K562 (cell line): ENCODE data around the gene KNTC1. TPM values are rescaled to one million over a fixed set of nuclear protein-coding genes. Genes with fewer than 3 reads are reported as not detected.

Source experiments
- ATAC-seq: fragments of 200-7000 bp; cut with Tn5 transposase; 3 replicates; pipeline ENCODE4 v1.9.1; 2020; ENCODE audit warnings: moderate library complexity
- BruUV-seq: library from RNA; stranded (reverse); fragments of 400-500 nt; replicated peaks from 2 replicates; lab custom pipeline; 2021; lab: Mats Ljungman, UMichigan
- CTCF ChIA-PET: fragments of 300-600 bp; formaldehyde crosslinking; extraction: SDS; loops from one replicate; lab custom pipeline; 2021; ENCODE audit warnings: low intra/inter-chr PET ratio; lab: Yijun Ruan, JAX
- POLR2A ChIA-PET: fragments of 300-600, 350-650 bp; sonication (Branson Sonifier 250); formaldehyde crosslinking; extraction: SDS; loops from one replicate; lab custom pipeline; 2021; ENCODE audit warnings: antibody characterized with exemption, inconsistent platforms; lab: Yijun Ruan, JAX
- DNase-seq, 4 experiments: peaks; one replicate each; pipeline versions ENCODE4 v3.0.0 to v3.0.0-alpha.2; 2011 to 2018; ENCODE audit warnings: low spot score in 3 of 4, mixed read lengths in 3 of 4; ENCODE audit errors: extremely low read depth in 1 of 4
- FAIRE-seq: peaks from 2 replicates; lab custom pipeline; 2011; peaks lifted over from hg19 to GRCh38; lab: Jason Lieb, UNC
- H2AFZ ChIP-seq: 2 replicates; pipeline ENCODE4 v1.6.0; 2011; ENCODE audit warnings: low read depth, low read length, control low read depth, inconsistent platforms
- H3K27ac ChIP-seq: fragments of 200-600 bp; 3 replicates; pipeline ENCODE4 v1.8.0; 2011; ENCODE audit warnings: low read depth, mild to moderate bottlenecking, control low read depth, inconsistent platforms, low read length, moderate library complexity, mixed read lengths; ENCODE audit errors: extremely low read depth
- H3K27me3 ChIP-seq, 2 experiments: fragments of 300-600 bp in 1 of 2; 2 replicates in 1 of 2; 3 replicates in 1 of 2; pipeline versions ENCODE4 v1.6.0 to v1.8.0; 2011; ENCODE audit warnings: inconsistent platforms in 2 of 2, low read length in 2 of 2, mild to moderate bottlenecking in 1 of 2, mixed read lengths in 1 of 2, moderate library complexity in 1 of 2; ENCODE audit not compliant: control insufficient read depth in 2 of 2, insufficient read depth in 2 of 2
- H3K36me3 ChIP-seq: fragments of 300-600 bp; 3 replicates; pipeline ENCODE4 v1.8.0; 2011; ENCODE audit warnings: mild to moderate bottlenecking, low read length, inconsistent platforms; ENCODE audit not compliant: control insufficient read depth, insufficient read depth
- H3K4me1 ChIP-seq, 2 experiments: fragments of 200-600 bp in 1 of 2; replicated peaks in 1 of 2; 2 replicates in 1 of 2; 3 replicates in 1 of 2; pipeline versions ENCODE4 v1.5.1 to v1.8.0; 2011; ENCODE audit warnings: inconsistent platforms in 2 of 2, low read length in 2 of 2, mild to moderate bottlenecking in 1 of 2, mixed read lengths in 1 of 2, moderate library complexity in 1 of 2; ENCODE audit not compliant: control insufficient read depth in 2 of 2, insufficient read depth in 2 of 2
- H3K4me2 ChIP-seq: 2 replicates; pipeline ENCODE4 v1.6.1; 2011; ENCODE audit warnings: low read length, control low read depth, inconsistent platforms, mixed read lengths; ENCODE audit not compliant: insufficient read depth
- H3K4me3 ChIP-seq: fragments of 200-600 bp; sonication (generic), shearing (Covaris generic); 2 replicates; pipeline ENCODE4 v1.5.1; 2016; ENCODE audit warnings: control low read depth, inconsistent platforms
- H3K79me2 ChIP-seq: fragments of 200-600 bp; 3 replicates; pipeline ENCODE4 v1.8.0; 2011; ENCODE audit warnings: low read length, inconsistent platforms; ENCODE audit not compliant: control insufficient read depth, insufficient read depth
- H3K9ac ChIP-seq, 2 experiments: 2 replicates each; pipeline versions ENCODE4 v1.6.0 to v1.6.1; 2011; ENCODE audit warnings: low read depth in 2 of 2, low read length in 2 of 2, control low read depth in 1 of 2, inconsistent platforms in 1 of 2, mild to moderate bottlenecking in 1 of 2, mixed read lengths in 1 of 2; ENCODE audit not compliant: insufficient read depth in 1 of 2
- H3K9me1 ChIP-seq: one replicate; pipeline ENCODE4 v1.6.0; 2011; ENCODE audit warnings: inconsistent platforms, mild to moderate bottlenecking, low read length, moderate library complexity; ENCODE audit not compliant: control insufficient read depth, insufficient read depth
- H3K9me3 ChIP-seq: replicated peaks from 2 replicates; pipeline ENCODE4 v1.5.1; 2011; ENCODE audit warnings: low read depth, low read length, inconsistent platforms; ENCODE audit not compliant: control insufficient read depth, insufficient read depth
- H4K20me1 ChIP-seq: replicated peaks from 2 replicates; pipeline ENCODE4 v1.6.1; 2011; ENCODE audit warnings: low read length, inconsistent platforms, mixed read lengths; ENCODE audit not compliant: control insufficient read depth, insufficient read depth
- CCNT2 ChIP-seq: IDR thresholded peaks from 2 replicates; pipeline ENCODE4 v1.6.1; 2011; ENCODE audit warnings: borderline replicate concordance, low read depth, mild to moderate bottlenecking, moderate library complexity, mixed read lengths, low read length; ENCODE audit not compliant: insufficient read length; ENCODE audit errors: extremely low read depth
- CHAMP1 ChIP-seq: fragments of 450-650 bp; IDR thresholded peaks from 2 replicates; pipeline ENCODE4 v1.6.1; 2016; ENCODE audit warnings: mild to moderate bottlenecking
- CSDE1 ChIP-seq, 2 experiments: fragments of 450-650 bp; IDR thresholded peaks; 2 replicates each; pipeline ENCODE4 v1.6.1; 2016; ENCODE audit warnings: mild to moderate bottlenecking in 1 of 2
- EGR1 ChIP-seq: fragments of 450-650 bp; conservative IDR thresholded peaks from 2 replicates; pipeline ENCODE4 v1.6.1; 2017; ENCODE audit warnings: mild to moderate bottlenecking
- IRF1 ChIP-seq: sonication (generic); formaldehyde crosslinking; IDR thresholded peaks from 2 replicates; pipeline ENCODE4 v1.8.0; 2022; ENCODE audit warnings: missing genetic modification reagents, mild to moderate bottlenecking, borderline replicate concordance
- JUND ChIP-seq, 2 experiments: IDR thresholded peaks; 2 replicates in 1 of 2; 3 replicates in 1 of 2; pipeline ENCODE4 v1.6.1; 2011; ENCODE audit warnings: borderline replicate concordance in 2 of 2, low read depth in 2 of 2, low read length in 2 of 2, improper control_type of control experiment in 1 of 2, missing biosample characterization in 1 of 2, missing genetic modification characterization in 1 of 2, missing genetic modification reagents in 1 of 2
- PTBP1 ChIP-seq: fragments of 200-400 bp; formaldehyde crosslinking; IDR thresholded peaks from 2 replicates; pipeline ENCODE4 v1.6.1; 2017; ENCODE audit warnings: low read depth, low read length
- PTRF ChIP-seq: fragments of 450-650 bp; IDR thresholded peaks from 2 replicates; pipeline ENCODE4 v1.6.1; 2016; ENCODE audit warnings: mild to moderate bottlenecking, missing genetic modification characterization, missing compliant biosample characterization
- SMARCE1 ChIP-seq: fragments of 450-650 bp; IDR thresholded peaks from 2 replicates; pipeline ENCODE4 v1.7.1; 2016; ENCODE audit warnings: mild to moderate bottlenecking
- U2AF1 ChIP-seq: fragments of 200-400 bp; formaldehyde crosslinking; optimal IDR thresholded peaks from 2 replicates; pipeline ENCODE3; 2017; ENCODE audit warnings: mild to moderate bottlenecking, low read depth, low read length, moderate library complexity
- ZBTB49 ChIP-seq: sonication (generic); formaldehyde crosslinking; IDR thresholded peaks from 2 replicates; pipeline ENCODE4 v1.8.0; 2022; ENCODE audit warnings: missing genetic modification reagents, mild to moderate bottlenecking, borderline replicate concordance
- ZNF785 ChIP-seq: fragments of 250-450 bp; sonication (Bioruptor Pico); IDR thresholded peaks from 2 replicates; pipeline ENCODE4 v1.4.0; 2020; ENCODE audit warnings: mild to moderate bottlenecking
- WGBS: fragments of 100-300 bp; shearing (Covaris generic); methylation state at CpG from one replicate; pipeline ENCODE4 v1.1.6; 2016; ENCODE audit warnings: low coverage, mixed read lengths; ENCODE audit not compliant: insufficient coverage; ENCODE audit errors: missing lambda C conversion rate; 5-methylcytosine and 5-hydroxymethylcytosine counted together
- in situ Hi-C: fragments of 300-500 bp; cut with MboI; formaldehyde crosslinking; loops from 4 replicates; pipeline ENCODE4 v1.15.0; 2018; ENCODE audit warnings: inconsistent platforms, mixed read lengths
- intact Hi-C: fragments of 100-400 bp; cut with micrococcal nuclease; formaldehyde crosslinking; loops from 2 replicates; pipeline ENCODE4 v1.14.2; 2022
- polyA plus RNA-seq, 8 experiments: library from polyadenylated mRNA; depleted of rRNA in 4 of 8; stranded (reverse) in 5 of 8; unstranded in 3 of 8; fragments of >200 nt; fragmentation: Nextera tagmentation in 2 of 8; fragmentation: Illumina TruSeq in 1 of 8; extraction: Ambion mirVana in 2 of 8; extraction: Trizol in 1 of 8; gene quantifications; 2 replicates each; pipeline versions ENCODE4 v1.2.1 to v1.2.3, GENCODE V29; 2011 to 2014; ENCODE audit warnings: inconsistent platforms in 1 of 8, missing spikeins in 1 of 8
- total RNA-seq, 7 experiments: library from RNA; depleted of rRNA in 6 of 7; stranded (reverse); fragments of >200 nt in 6 of 7; fragmentation: Illumina TruSeq in 2 of 7; extraction: Trizol in 2 of 7; gene quantifications; 2 replicates each; pipeline versions ENCODE4 v1.2.1 to v1.2.3, GENCODE V29; 2011 to 2021; ENCODE audit warnings: low replicate concordance in 1 of 7

KNTC1 gene
- total and polyA plus RNA-seq, 9 of the 15 experiments (the other 6 are each of a cell fraction or from before 2014, with no cell fraction given), result 38.9 to 135 (median 99.6) TPM

GRCh38 chr12:122672515-122672914 lies 145.5 kb downstream of the KNTC1 start:
- no peak for FAIRE-seq
- Histone ChIP-seq H3K79me2 (no peaks in the 10 kb centered on the region), H3K4me2 (no peak overlapping the region), H3K9ac (no peak overlapping the region)
- in situ Hi-C loops, result no loop called here
- TF ChIP-seq CCNT2 (no peak), PTBP1 (no peak), JUND (IDR thresholded peaks at IDR 0.05; ENCODE audit: borderline replicate concordance, low read depth, low read length) (no peak), JUND (tag; IDR thresholded peaks at IDR 0.05; ENCODE audit: borderline replicate concordance, low read depth, low read length) (no peak), EGR1 (no peak), ZNF785 (CRISPR knock-in tag) (no peak), CSDE1 (IDR thresholded peaks at IDR 0.05) (no peak), PTRF (tag) (no peak), ZBTB49 (CRISPR knock-in tag) (no peak), U2AF1 (no peak), CHAMP1 (no peak), SMARCE1 (no peak), IRF1 (no peak)
- TF ChIP-seq, all 486 proteins: peak for 0
- H3K4me1 ChIP-seq, result no peaks in the 10 kb centered on the region; a peak in 1 of 5 replicates
- ATAC-seq (no peak), DNase-seq (no peak)
- POLR2A ChIA-PET, result interaction anchor here (0.6 to 1.8 kb wide), 3 partner anchors 11 to 280 kb away, joined by 3 to 6 read pairs (median 3); no protein-coding TSS in a partner anchor
- no peak overlapping the region for H3K4me3 ChIP-seq
- 18% methylated on average over 2 of the region's 2 CpGs for WGBS
- no peaks in the 10 kb centered on the region for H3K9me3 ChIP-seq
- BruUV-seq, result no TSS peak
- no peak overlapping the region for H2AFZ ChIP-seq
- H3K27me3 ChIP-seq, result peaks cover 0 to 19% of the 10 kb centered on the region in 2 experiments; a peak in 2 of 5 replicates
- H3K36me3 ChIP-seq, result no peaks in the 10 kb centered on the region
- H4K20me1 ChIP-seq, result no peaks in the 10 kb centered on the region
- CTCF ChIA-PET, result no interaction called here
- H3K9me1 ChIP-seq, result no peaks in the 10 kb centered on the region
- no peak overlapping the region for H3K27ac ChIP-seq
- intact Hi-C loops, result no loop called here
